RWPE2 (cell line): ENCODE measurements around the gene FNBP1.
"Not testable (repeated sequence)": the region's sequence is repeated elsewhere in the genome, so short reads cannot be mapped to it uniquely, and the experiment has no call there.

ENCODE experiments used
- ATAC-seq: fragments of 200-7000 bp; cut with Tn5 transposase; 3 replicates; pipeline ENCODE4 v1.9.1; 2021; ENCODE audit warnings: low read depth
- DNase-seq: peaks from one replicate; pipeline ENCODE4 v3.0.0-alpha.2; 2020; ENCODE audit warnings: low spot score
- H3K27ac ChIP-seq: fragments of 450-650 bp; 2 replicates; pipeline ENCODE4 v1.5.1; 2017; ENCODE audit warnings: mild to moderate bottlenecking; ENCODE audit not compliant: poor library complexity, severe bottlenecking
- H3K27me3 ChIP-seq: fragments of 250-450 bp; sonication (Bioruptor Pico); 2 replicates; pipeline ENCODE4 v1.5.1; 2021; ENCODE audit warnings: mild to moderate bottlenecking, moderate library complexity; ENCODE audit not compliant: insufficient read depth, poor library complexity, severe bottlenecking
- H3K36me3 ChIP-seq: fragments of 250-450 bp; sonication (Bioruptor Pico); 2 replicates; pipeline ENCODE4 v1.5.1; 2020; ENCODE audit warnings: low read depth, mild to moderate bottlenecking, moderate library complexity
- H3K4me1 ChIP-seq: fragments of 250-450 bp; sonication (Bioruptor Pico); 2 replicates; pipeline ENCODE4 v1.5.1; 2021; ENCODE audit warnings: mild to moderate bottlenecking, moderate library complexity; ENCODE audit not compliant: insufficient read depth, poor library complexity, severe bottlenecking
- H3K4me3 ChIP-seq: fragments of 250-450 bp; sonication (Bioruptor Pico); 2 replicates; pipeline ENCODE4 v1.5.1; 2021; ENCODE audit warnings: mild to moderate bottlenecking, moderate library complexity; ENCODE audit not compliant: severe bottlenecking
- H3K9me3 ChIP-seq: fragments of 250-450 bp; sonication (Bioruptor Pico); 2 replicates; pipeline ENCODE4 v1.5.1; 2021; ENCODE audit warnings: mild to moderate bottlenecking, moderate library complexity; ENCODE audit not compliant: severe bottlenecking
- TF ChIP-seq, protein P1 (sequence below): fragments of 450-650 bp; IDR thresholded peaks from one replicate; pipeline ENCODE4 v1.5.1; 2017; ENCODE audit warnings: mild to moderate bottlenecking, moderate library complexity; ENCODE audit not compliant: poor library complexity, severe bottlenecking

FNBP1 gene

DNA sequence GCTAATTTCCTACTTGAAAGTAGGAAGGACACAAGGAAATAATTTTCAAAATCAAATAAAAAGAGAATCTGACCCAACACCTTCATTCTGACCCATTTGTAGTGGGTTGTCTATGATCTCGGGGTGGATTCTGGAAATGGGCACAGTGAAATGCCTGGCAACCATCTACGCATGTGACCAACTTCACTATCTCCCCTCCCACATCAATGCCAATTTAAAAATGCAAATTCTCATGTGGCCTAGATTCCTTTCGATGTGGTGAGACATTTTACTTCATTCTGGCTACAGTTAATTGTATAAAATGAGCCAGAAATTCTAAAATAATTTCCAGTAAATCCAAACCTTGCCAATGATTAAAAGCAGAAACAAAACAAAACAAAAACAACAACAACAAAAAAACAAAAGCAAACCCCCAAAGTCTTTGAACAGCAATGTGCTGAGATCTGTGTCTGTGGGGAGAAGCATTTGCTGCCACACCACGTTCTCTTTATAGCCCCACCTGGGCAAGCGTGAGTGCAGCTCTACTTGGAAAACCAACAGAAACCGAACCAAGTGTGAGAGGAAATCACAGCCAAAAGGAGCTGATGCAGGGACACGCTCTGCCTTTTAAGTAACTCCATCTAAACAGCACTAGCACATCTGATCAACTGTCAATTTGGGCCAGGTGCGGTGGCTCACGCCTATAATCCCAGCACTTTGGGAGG, 148.7 kb downstream of the FNBP1 start:
- ATAC-seq (no peak), DNase-seq (no peak)
- no peaks in the 10 kb centered on the region for H3K27me3 ChIP-seq
- H3K4me1 ChIP-seq, result no peaks in the 10 kb centered on the region
- H3K9me3 ChIP-seq, result peaks cover 2% of the 10 kb centered on the region
- H3K27ac ChIP-seq, result no peak overlapping the region
- no peak overlapping the region for H3K4me3 ChIP-seq
- TF ChIP-seq, protein P1, sequence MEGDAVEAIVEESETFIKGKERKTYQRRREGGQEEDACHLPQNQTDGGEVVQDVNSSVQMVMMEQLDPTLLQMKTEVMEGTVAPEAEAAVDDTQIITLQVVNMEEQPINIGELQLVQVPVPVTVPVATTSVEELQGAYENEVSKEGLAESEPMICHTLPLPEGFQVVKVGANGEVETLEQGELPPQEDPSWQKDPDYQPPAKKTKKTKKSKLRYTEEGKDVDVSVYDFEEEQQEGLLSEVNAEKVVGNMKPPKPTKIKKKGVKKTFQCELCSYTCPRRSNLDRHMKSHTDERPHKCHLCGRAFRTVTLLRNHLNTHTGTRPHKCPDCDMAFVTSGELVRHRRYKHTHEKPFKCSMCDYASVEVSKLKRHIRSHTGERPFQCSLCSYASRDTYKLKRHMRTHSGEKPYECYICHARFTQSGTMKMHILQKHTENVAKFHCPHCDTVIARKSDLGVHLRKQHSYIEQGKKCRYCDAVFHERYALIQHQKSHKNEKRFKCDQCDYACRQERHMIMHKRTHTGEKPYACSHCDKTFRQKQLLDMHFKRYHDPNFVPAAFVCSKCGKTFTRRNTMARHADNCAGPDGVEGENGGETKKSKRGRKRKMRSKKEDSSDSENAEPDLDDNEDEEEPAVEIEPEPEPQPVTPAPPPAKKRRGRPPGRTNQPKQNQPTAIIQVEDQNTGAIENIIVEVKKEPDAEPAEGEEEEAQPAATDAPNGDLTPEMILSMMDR, result no peak
- H3K36me3 ChIP-seq, result 0 out of 2 replicates have a peak, but pooled peaks cover 8% of the 10 kb centered on the region

GRCh38 chr9:129891569-129891968, 151.4 kb downstream of the FNBP1 start:
- ATAC-seq, result no peak
- H3K27me3 ChIP-seq, result no peaks in the 10 kb centered on the region
- no peaks in the 10 kb centered on the region for H3K9me3 ChIP-seq
- H3K27ac ChIP-seq, result no peak overlapping the region
- H3K36me3 ChIP-seq, result 0 out of 2 replicates have a peak, but pooled peaks cover 8% of the 10 kb centered on the region
- TF ChIP-seq, protein P1, result no peak
- H3K4me1 ChIP-seq, result no peaks in the 10 kb centered on the region
- no peak overlapping the region for H3K4me3 ChIP-seq
- no peak for DNase-seq

DNA sequence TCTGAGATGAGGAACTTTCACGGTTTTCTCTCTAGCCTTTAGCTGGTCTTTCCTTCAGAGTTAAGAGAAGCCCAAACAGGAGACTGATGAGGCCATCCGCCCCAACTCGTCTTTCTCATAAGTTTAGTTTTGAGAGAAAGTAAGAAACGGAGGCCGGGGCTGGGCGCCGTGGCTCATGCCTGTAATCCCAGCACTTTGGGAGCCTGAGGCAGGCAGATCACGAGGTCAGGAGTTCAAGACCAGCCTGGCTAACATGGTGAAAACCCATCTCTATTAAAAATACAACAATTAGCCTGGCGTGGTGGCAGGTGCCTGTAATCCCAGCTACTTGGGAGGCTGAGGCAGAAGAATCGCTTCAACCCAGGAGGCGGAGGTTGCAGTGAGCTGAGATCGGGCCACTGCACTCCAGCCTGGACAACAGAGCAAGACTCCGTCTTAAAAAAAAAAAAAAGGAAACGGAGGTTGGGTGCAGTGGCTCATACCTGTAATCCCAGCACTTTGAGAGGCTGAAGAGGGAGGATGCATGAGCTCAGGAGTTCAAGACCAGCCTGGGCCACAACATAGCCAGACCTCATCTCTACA, 152.2 kb downstream of the FNBP1 start:
- not testable (repeated sequence) for H3K4me3 ChIP-seq, H3K4me1 ChIP-seq, H3K36me3 ChIP-seq, ATAC-seq, H3K27ac ChIP-seq, H3K9me3 ChIP-seq, DNase-seq, H3K27me3 ChIP-seq

DNA sequence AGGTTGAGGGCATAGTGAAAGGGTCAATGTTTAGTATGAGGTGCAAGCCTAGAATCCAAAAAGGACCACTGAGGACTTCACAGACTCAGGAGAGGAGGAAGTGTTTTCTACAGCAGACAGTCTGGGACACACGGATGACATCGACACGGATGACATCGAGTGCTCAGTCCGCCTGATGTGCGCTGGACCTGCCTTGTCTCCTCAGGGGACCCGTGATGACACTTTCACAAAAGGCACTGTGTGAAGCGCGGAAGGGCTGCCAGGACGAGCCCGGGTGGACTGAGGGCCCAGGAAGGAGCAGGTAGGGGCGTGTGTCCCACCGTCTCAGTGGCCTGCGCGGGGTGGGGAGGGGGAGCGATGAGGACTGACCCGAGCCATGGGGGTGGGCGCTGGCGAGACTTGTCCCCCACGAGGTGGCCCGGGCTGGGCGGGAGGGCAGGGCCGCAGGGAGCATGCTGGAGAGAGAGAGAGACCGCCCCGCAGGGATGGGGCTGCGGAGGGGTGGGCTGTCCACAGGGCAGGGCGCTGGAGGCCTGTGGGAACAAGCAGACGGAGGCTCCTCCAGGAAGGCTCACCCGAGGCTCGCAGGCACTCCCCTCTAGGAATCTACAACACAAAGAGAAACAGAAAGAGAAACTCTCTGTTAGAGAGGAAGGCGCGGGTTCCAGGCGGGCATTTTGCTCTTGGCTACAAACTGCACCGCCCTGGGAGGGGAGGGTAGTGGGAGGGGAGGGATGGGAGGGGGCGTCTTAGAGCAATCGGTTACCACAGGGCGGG, 152.9 kb downstream of the FNBP1 start:
- no peak overlapping the region for H3K27ac ChIP-seq
- ATAC-seq (no peak), DNase-seq (no peak)
- no peak overlapping the region for H3K4me3 ChIP-seq
- no peaks in the 10 kb centered on the region for H3K9me3 ChIP-seq
- 0 out of 2 replicates have a peak, but pooled peaks cover 1% of the 10 kb centered on the region for H3K36me3 ChIP-seq
- no peaks in the 10 kb centered on the region for H3K27me3 ChIP-seq
- no peaks in the 10 kb centered on the region for H3K4me1 ChIP-seq
- TF ChIP-seq, protein P1, result no peak

DNA sequence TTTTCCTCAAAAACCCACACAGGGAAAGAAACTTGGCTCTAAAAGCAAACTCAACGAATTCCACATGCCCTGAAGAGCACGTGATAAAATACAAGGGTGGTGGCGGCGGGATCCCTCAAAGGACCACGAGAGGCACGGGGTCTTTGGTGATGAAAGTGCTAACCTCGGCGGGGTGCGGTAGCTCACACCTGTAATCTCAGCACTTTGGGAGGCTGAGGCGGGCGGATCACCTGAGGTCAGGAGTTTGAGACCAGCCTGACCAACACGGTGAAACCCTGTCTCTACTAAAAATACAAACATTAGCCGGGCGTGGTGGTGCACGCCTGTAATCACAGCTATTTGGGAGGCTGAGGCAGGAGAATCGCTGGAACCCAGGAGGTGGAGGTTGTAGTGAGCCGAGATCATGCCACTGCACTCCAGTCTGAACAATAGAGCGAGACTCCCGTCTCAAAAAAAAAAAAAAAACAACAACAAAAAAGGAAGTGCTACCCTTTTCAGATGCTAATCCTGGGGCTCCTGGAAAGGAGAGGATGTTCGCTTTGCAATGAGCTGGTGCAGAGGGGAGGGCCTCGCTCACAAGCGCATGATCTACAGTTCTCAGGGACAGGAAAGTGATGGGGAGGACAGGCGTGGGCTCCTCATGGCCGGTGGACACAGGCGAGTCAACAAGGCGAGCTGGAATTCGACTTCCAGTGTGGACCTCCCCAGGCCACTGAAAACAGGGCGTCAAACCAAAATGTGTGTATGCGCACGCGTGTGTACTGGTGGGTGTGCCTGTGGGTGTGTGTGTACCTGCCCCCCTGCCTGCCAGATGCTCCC, 153.7 kb downstream of the FNBP1 start:
- no peaks in the 10 kb centered on the region for H3K27me3 ChIP-seq
- H3K4me1 ChIP-seq, result peaks cover 6% of the 10 kb centered on the region
- no peaks in the 10 kb centered on the region for H3K36me3 ChIP-seq
- H3K9me3 ChIP-seq, result no peaks in the 10 kb centered on the region
- no peak for DNase-seq
- TF ChIP-seq, protein P1, result no peak
- ATAC-seq, result no peak
- no peak overlapping the region for H3K4me3 ChIP-seq
- no peak overlapping the region for H3K27ac ChIP-seq
